ENCODE results near the gene KIRREL3.

Gene KIRREL3

GRCh38 chr11:126680131-126680530, 320.4 kb downstream of the KIRREL3 start:
- no peak for TF ChIP-seq CTCF (IDR thresholded peaks at IDR 0.05; ENCODE audit: extremely low read depth, insufficient read depth, missing control alignments)
- in situ Hi-C loops (cut with MboI; ENCODE audit: low pct_unique_long_range_greater_than_20kb, low sequenced_read_pairs, unreplicated experiment), result no loop called here
- DNase-seq (ENCODE audit: low spot score), result no peak

- in situ Hi-C loops (cut with MboI; ENCODE audit: low pct_unique_long_range_greater_than_20kb, low sequenced_read_pairs, unreplicated experiment), result no loop called here
- TF ChIP-seq CTCF (IDR thresholded peaks at IDR 0.05; ENCODE audit: extremely low read depth, insufficient read depth, missing control alignments), result no peak
- DNase-seq (ENCODE audit: low spot score), result no peak
Observed at GRCh38 chr11:126679033-126679432, 321.5 kb downstream of the KIRREL3 start.

GRCh38 chr11:126676536-126676935, 324.0 kb downstream of the KIRREL3 start:
- no peak for TF ChIP-seq CTCF (IDR thresholded peaks at IDR 0.05; ENCODE audit: extremely low read depth, insufficient read depth, missing control alignments)
- DNase-seq (ENCODE audit: low spot score), result no peak
- in situ Hi-C loops (cut with MboI; ENCODE audit: low pct_unique_long_range_greater_than_20kb, low sequenced_read_pairs, unreplicated experiment), result no loop called here

GRCh38 chr11:126673319-126673718, 327.3 kb downstream of the KIRREL3 start:
- DNase-seq (ENCODE audit: low spot score), result no peak
- in situ Hi-C loops (cut with MboI; ENCODE audit: low pct_unique_long_range_greater_than_20kb, low sequenced_read_pairs, unreplicated experiment), result no loop called here
- no peak for TF ChIP-seq CTCF (IDR thresholded peaks at IDR 0.05; ENCODE audit: extremely low read depth, insufficient read depth, missing control alignments)

- TF ChIP-seq CTCF (IDR thresholded peaks at IDR 0.05; ENCODE audit: extremely low read depth, insufficient read depth, missing control alignments), result no peak
- in situ Hi-C loops (cut with MboI; ENCODE audit: low pct_unique_long_range_greater_than_20kb, low sequenced_read_pairs, unreplicated experiment), result no loop called here
- DNase-seq (ENCODE audit: low spot score), result no peak
Observed at GRCh38 chr11:126669416-126669815, 331.2 kb downstream of the KIRREL3 start.

GRCh38 chr11:126664643-126665042, 335.9 kb downstream of the KIRREL3 start:
- DNase-seq (ENCODE audit: low spot score), result no peak
- TF ChIP-seq CTCF (IDR thresholded peaks at IDR 0.05; ENCODE audit: extremely low read depth, insufficient read depth, missing control alignments), result no peak
- in situ Hi-C loops (cut with MboI; ENCODE audit: low pct_unique_long_range_greater_than_20kb, low sequenced_read_pairs, unreplicated experiment), result no loop called here

Data from GM13977 (cell line).